ENCODE measurements around the gene SLC30A7. TPM values are rescaled to one million over a fixed set of nuclear protein-coding genes. Genes with fewer than 3 reads are reported as not detected.

Gene SLC30A7
- total RNA-seq, 2 donors from 2014 or later = 19.8 to 31.0 TPM

DNA sequence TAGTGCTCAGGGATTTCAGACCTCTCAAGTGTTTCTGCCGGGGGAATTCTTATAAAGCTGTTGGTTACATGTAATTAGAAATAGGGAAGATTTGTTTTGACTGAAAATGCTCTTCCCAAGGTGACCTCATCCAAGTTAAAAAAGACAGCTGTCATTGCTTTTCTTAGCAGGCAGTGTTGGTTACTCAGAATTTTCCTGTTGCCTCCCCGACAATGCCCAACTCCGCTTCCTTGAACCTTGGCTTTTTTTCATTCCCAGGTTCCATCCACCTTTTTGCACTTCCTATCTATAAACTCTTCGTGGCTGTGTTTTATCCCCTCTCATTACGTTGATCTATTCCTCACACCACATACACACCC is 130.5 kb downstream of the SLC30A7 start:
- intact Hi-C loops (cut with DNase I) = loop anchor here (5.0 kb wide), 1 partner anchor 211 kb away; the partner anchor contains the start of gene S1PR1
- DNase-seq (ENCODE audit: low spot score) = no peak
- WGBS = 48% methylated on average over 5 of the region's 5 CpGs
- no peaks in the 10 kb centered on the region for H3K4me1 ChIP-seq (replicated peaks)
- peak overlapping the region in 1 of 2 donors; percentile 73 for H3K27ac ChIP-seq
- H3K27me3 ChIP-seq (replicated peaks; ENCODE audit: insufficient read depth) = no peaks in the 10 kb centered on the region
- H3K36me3 ChIP-seq = no peaks in the 10 kb centered on the region
- H3K9me3 ChIP-seq = no peaks in the 10 kb centered on the region
- TF ChIP-seq POLR2AphosphoS5 (IDR thresholded peaks at IDR 0.05) = no peak
- TF ChIP-seq, protein P1, sequence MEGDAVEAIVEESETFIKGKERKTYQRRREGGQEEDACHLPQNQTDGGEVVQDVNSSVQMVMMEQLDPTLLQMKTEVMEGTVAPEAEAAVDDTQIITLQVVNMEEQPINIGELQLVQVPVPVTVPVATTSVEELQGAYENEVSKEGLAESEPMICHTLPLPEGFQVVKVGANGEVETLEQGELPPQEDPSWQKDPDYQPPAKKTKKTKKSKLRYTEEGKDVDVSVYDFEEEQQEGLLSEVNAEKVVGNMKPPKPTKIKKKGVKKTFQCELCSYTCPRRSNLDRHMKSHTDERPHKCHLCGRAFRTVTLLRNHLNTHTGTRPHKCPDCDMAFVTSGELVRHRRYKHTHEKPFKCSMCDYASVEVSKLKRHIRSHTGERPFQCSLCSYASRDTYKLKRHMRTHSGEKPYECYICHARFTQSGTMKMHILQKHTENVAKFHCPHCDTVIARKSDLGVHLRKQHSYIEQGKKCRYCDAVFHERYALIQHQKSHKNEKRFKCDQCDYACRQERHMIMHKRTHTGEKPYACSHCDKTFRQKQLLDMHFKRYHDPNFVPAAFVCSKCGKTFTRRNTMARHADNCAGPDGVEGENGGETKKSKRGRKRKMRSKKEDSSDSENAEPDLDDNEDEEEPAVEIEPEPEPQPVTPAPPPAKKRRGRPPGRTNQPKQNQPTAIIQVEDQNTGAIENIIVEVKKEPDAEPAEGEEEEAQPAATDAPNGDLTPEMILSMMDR (IDR thresholded peaks at IDR 0.05) = no peak
- TF ChIP-seq POLR2A (IDR thresholded peaks at IDR 0.05) = no peak
- peak overlapping the region; percentile 55 to 56 for H3K4me3 ChIP-seq

DNA sequence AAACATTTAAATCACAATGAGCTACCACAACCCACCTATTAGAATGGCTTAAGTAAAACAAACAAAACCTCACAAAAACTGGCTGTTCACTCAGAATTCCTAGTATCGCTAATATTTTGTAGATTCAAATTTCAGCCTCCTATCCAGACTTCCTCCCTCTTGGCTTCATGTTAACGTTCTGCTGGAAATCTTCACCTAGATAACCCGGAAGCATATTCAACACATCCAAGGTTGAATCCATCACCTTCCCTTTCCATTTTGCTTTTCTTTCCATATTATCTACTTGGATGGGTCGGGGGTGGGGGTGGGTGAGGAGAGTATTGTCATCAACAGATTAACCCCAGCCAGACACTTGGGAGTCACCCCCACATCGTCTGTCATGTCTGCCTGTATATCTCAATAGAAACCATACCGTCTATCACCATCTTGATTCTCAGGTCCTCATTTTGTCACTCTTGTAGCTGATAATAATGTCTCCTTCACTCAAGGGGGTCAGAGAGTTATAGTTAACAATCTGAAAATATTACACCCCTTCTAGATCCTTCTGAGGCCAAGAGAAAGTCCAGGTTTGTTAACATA is 131.4 kb downstream of the SLC30A7 start:
- 87% methylated on average over 6 of the region's 6 CpGs for WGBS
- Histone ChIP-seq H3K4me1 (replicated peaks) (no peaks in the 10 kb centered on the region), H3K27me3 (replicated peaks; ENCODE audit: insufficient read depth) (no peaks in the 10 kb centered on the region), H3K27ac (no peak overlapping the region), H3K36me3 (no peaks in the 10 kb centered on the region), H3K4me3 (no peak overlapping the region), H3K9me3 (no peaks in the 10 kb centered on the region)
- TF ChIP-seq POLR2AphosphoS5 (IDR thresholded peaks at IDR 0.05) = no peak
- intact Hi-C loops (cut with DNase I) = loop anchor here (5.0 kb wide), 1 partner anchor 210 kb away; the partner anchor contains the start of gene S1PR1
- DNase-seq (ENCODE audit: low spot score) = no peak

DNA sequence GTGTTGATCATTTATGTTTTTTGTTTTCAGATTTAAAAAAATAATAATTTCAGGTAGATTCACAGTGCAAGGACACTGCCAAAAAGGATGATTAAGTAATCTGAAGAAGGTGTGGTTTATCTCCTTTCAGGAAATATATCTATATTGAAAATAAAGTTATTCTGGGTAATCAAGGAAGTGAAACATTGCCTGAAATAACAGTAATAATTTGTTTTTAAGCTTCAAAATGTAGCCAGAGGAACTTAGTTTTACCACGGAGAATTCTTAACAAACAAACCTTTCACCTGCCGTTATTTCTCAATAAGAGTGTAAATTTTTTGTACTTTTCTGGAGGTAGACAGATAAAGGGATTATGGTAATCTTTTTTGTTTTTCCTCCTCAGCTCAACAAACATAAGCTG is 132.6 kb downstream of the SLC30A7 start:
- no peaks in the 10 kb centered on the region for H3K27me3 ChIP-seq (replicated peaks; ENCODE audit: insufficient read depth)
- H3K9me3 ChIP-seq = no peaks in the 10 kb centered on the region
- no peaks in the 10 kb centered on the region for H3K36me3 ChIP-seq
- no peak overlapping the region for H3K4me3 ChIP-seq
- intact Hi-C loops (cut with DNase I) = loop anchor here (5.0 kb wide), 1 partner anchor 209 kb away; the partner anchor contains the start of gene S1PR1
- H3K4me1 ChIP-seq (replicated peaks) = no peaks in the 10 kb centered on the region
- no peak overlapping the region for H3K27ac ChIP-seq
- no peak for DNase-seq (ENCODE audit: low spot score)
- WGBS = 83% methylated on average over 2 of the region's 2 CpGs
- TF ChIP-seq POLR2AphosphoS5 (IDR thresholded peaks at IDR 0.05) = no peak
- no peak for TF ChIP-seq POLR2A (IDR thresholded peaks at IDR 0.05)
- TF ChIP-seq, protein P1 (IDR thresholded peaks at IDR 0.05) = no peak

DNA sequence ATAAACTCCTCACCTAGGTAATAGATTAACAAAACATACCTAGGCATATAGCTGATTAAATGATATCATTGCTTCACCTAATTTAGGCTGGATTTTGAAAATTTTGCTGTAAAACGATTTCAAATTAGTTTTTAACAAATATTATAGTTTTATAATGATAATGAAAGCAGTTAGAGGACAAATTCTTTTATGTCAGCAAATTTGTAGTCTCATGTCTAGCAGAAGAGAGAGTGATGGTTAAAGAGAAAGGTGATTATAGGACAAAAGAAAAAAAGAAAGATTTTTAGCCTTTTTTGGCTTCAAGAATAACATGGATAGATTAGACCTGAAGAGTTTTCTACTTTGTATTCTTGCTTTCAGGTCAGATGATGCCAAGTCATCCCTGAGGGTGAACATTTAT is 133.3 kb downstream of the SLC30A7 start:
- no peak for TF ChIP-seq POLR2A (IDR thresholded peaks at IDR 0.05)
- Histone ChIP-seq H3K27me3 (replicated peaks; ENCODE audit: insufficient read depth) (no peaks in the 10 kb centered on the region), H3K27ac (no peak overlapping the region), H3K4me3 (no peak overlapping the region), H3K4me1 (replicated peaks) (no peaks in the 10 kb centered on the region), H3K36me3 (no peaks in the 10 kb centered on the region), H3K9me3 (no peaks in the 10 kb centered on the region)
- no peak for DNase-seq (ENCODE audit: low spot score)
- WGBS = 88% methylated on average over 1 of the region's 1 CpG
- intact Hi-C loops (cut with DNase I) = loop anchor here (5.0 kb wide), 1 partner anchor 208 kb away; the partner anchor contains the start of gene S1PR1

DNA sequence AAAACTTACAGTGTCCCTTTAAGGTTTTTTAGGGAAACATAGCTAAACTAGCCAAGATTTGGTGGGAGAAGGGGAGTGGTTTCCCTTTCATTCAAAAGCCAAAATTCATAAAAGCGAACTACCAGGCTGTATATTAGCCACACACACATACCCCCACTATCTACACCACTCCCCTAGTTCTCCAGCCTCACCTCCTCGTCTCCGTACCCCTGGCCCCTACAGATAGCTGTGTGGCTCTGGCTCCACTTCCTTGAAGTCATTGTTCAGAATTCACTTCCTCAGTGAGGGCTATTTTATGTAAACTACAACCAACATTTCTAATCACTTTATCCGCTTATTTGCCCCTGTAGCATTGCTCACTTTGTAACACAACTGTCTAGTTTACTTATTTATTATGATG is 135.0 kb downstream of the SLC30A7 start:
- no peaks in the 10 kb centered on the region for H3K9me3 ChIP-seq
- no peaks in the 10 kb centered on the region for H3K36me3 ChIP-seq
- intact Hi-C loops (cut with DNase I) = no loop called here
- H3K4me1 ChIP-seq (replicated peaks) = no peaks in the 10 kb centered on the region
- no peaks in the 10 kb centered on the region for H3K27me3 ChIP-seq (replicated peaks; ENCODE audit: insufficient read depth)
- no peak for DNase-seq (ENCODE audit: low spot score)
- H3K27ac ChIP-seq = no peak overlapping the region
- 92% methylated on average over 4 of the region's 4 CpGs for WGBS
- TF ChIP-seq, protein P1 (IDR thresholded peaks at IDR 0.05) = no peak
- TF ChIP-seq POLR2AphosphoS5 (IDR thresholded peaks at IDR 0.05) (no peak), POLR2A (IDR thresholded peaks at IDR 0.05) (no peak)
- no peak overlapping the region for H3K4me3 ChIP-seq

Other genes with a start within 250 kb of the SLC30A7 start
- gene VCAM1, start 176.3 kb upstream of the SLC30A7 start, total RNA-seq = 1 to 10 TPM; 2.9 to 9.3 TPM
- 10 to 100 TPM; 11.8 to 17.5 TPM for gene EXTL2, start 1.2 kb upstream of the SLC30A7 start, total RNA-seq
- gene DPH5, start 129.7 kb downstream of the SLC30A7 start, total RNA-seq = 10 to 100 TPM; 17.2 to 39.0 TPM

Data from prostate gland (tissue), 2 donors.